GM18517 (cell line): ENCODE measurements around the gene GALNT18.
A peak's percentile ranks its signal among the peaks of the same experiment; 100 is the strongest.
"Not testable (repeated sequence)": the region's sequence is repeated elsewhere in the genome, so short reads cannot be mapped to it uniquely, and the experiment has no call there.

ENCODE experiments used
- ATAC-seq: cut with Tn5 transposase; IDR thresholded peaks from one replicate; pipeline ENCODE4 v1.9.1; 2021; ENCODE audit warnings: mild to moderate bottlenecking, moderate library complexity; ENCODE audit not compliant: unreplicated experiment

GALNT18 gene

GRCh38 chr11:11471201-11471600 lies 150.6 kb downstream of the GALNT18 start:
- ATAC-seq: no peak

DNA sequence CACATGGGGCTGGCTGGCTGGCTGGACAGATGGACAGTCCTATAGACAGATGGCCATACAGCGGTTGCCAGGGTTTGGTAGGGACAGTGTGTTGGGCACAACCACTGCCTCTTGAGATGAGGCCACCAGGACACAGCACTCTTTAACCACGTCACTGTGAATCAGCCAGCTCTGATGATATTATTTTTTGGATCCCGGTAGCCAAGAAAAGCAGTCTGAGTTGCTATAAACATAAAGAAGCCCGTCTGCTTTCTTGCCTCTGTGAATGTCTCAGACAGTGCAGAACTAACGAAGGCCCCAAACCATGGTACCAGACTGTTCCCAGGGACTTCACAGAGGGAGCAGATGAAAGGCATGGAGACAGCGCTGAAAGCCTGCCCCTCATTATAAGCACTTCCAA lies 152.9 kb downstream of the GALNT18 start:
- ATAC-seq: no peak

- no peak for ATAC-seq
Measured at GRCh38 chr11:11467312-11467711, 154.5 kb downstream of the GALNT18 start.

GRCh38 chr11:11464555-11464954 lies 157.2 kb downstream of the GALNT18 start:
- no peak for ATAC-seq

DNA sequence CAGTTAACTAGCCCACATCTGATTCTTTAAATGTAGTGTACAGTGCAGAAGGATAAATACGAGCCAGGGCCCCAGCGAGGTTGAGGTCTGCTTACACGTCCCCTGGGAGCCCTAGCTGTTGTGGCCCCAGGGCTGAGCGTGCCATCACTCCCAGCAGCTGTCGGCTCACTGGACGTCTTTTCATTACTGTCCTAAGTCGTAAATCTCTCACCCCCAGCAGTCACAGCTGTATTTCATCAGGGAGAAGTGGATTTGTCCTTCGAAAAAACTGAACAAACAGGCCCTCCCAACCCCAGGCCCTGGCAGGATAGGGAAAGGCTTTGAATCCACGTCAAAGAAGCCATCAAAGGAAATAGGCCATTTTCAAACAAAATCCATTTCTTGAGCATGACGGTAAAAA lies 158.4 kb downstream of the GALNT18 start:
- no peak for ATAC-seq

DNA sequence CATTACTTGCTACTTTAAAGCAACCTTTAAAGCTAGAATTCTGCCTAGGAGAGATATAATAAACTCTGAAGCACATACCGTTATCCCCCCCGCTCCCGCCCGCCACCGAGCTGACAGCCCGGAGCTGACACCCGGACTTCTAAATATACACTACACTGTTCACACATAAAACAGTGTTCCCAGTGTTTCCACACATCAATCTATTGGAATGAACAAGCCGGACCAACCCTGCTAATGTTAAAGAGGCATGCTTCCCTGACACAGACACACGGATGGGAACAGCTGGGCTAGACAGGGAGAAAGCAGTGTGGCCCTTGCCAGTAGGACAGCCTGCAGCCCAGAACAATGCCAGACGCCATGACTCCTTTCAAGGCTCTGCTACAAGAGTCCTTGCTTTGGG lies 160.3 kb downstream of the GALNT18 start:
- ATAC-seq: no peak

GRCh38 chr11:11459578-11459977 lies 162.2 kb downstream of the GALNT18 start:
- no peak for ATAC-seq

DNA sequence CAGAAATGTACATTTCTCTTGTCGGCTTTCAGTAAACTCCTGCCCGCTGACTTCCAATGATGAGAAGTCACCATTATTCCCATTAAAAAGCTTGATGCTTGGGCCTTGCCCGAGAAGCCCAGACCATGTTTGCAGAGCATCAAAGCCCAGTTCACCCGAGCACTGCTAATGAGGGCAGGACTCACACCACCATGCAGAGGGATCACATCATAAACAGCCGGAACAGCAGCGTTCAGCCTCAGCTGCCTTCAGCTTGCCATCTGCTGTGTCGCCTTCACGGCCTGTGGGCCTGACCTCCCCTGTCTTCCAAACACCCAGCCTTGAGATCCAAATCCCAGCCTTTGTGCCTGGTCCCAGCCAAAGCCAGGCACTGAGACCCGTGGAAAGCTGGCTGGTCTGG lies 163.3 kb downstream of the GALNT18 start:
- no peak for ATAC-seq

DNA sequence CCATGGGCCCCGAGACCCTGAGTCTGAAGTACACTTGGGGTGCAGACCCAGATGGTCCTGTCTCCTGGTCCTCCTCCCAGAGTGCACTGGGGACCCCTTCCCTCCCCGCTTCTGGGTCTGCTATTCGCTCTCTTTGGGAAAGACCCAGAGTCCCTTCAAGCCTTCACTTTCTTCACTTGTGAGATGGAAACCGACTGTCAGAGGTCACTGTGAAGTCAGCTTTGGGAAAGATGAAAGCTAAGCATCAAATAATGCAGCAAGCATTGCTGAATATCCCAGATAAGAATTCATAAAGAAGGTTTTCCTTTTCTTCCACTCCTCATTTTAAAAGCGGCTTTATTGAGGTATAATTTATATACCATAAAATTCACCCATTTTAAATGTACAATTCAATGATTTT lies 163.8 kb downstream of the GALNT18 start:
- no peak for ATAC-seq

- no peak for ATAC-seq
Measured at GRCh38 chr11:11456866-11457265, 164.9 kb downstream of the GALNT18 start.

- no peak for ATAC-seq
Measured at GRCh38 chr11:11454671-11455223, 167.1 kb downstream of the GALNT18 start.

GRCh38 chr11:11451501-11452005 lies 170.3 kb downstream of the GALNT18 start:
- ATAC-seq: peak; percentile 98

GRCh38 chr11:11450744-11451362 lies 171.0 kb downstream of the GALNT18 start:
- ATAC-seq: no peak

DNA sequence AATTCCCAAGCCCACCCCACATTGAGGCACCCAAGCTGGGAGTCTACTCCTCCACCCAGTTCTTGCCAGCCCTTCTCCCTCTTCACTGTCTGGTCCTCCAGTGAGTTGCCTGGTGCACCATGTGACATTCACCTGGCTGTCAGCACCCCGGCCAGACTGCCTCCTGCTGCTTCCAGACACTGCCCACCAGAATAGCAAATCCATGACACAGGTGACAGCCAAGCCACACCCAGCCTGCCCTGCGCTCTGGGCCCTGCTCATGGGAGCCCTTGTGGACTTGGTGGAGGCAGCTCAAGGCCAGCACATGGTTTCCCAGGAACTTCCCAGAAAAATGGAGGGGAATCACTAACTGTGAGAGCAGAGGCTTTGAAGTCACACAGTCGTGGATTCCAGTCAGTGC lies 172.5 kb downstream of the GALNT18 start:
- ATAC-seq: no peak

- ATAC-seq: no peak
Measured at GRCh38 chr11:11448626-11449025, 173.2 kb downstream of the GALNT18 start.

DNA sequence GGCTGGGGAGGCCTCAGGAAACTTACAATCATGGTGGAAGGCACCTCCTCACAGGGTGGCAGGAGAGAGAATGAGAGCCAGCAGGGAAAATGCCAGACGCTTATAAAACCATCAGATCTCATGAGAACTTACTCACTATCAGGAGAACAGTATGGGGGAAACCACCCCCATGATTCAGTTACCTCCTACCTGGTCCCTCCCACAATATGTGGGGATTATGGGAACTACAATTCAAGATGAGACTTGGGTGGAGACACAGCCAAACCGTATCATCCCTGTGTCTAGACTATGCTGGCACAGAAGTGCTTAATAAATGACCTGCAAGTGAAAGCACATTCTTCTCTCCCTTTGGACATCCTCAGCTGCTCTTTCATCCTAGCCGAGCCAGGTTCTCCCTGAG lies 174.2 kb downstream of the GALNT18 start:
- not testable (repeated sequence) for ATAC-seq

DNA sequence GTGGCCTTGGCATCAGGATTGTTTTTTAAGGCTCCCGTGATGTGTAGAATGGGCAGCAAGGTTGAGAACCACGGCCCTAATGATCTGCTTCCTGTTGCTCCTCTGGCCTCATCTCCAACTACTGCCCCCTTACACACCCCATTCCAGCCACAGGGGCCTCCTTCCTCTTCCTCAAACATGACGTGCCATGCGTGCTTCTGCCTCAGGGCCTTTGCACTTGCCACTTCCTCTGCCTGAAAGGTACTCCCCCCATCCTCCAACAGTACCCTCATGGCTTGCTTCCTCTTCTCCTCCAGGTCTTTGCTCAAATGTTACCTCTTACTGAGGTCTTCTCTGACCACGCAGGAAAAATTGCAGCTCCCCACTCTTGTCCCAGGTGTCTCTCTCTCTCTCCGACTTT lies 174.8 kb downstream of the GALNT18 start:
- no peak for ATAC-seq

DNA sequence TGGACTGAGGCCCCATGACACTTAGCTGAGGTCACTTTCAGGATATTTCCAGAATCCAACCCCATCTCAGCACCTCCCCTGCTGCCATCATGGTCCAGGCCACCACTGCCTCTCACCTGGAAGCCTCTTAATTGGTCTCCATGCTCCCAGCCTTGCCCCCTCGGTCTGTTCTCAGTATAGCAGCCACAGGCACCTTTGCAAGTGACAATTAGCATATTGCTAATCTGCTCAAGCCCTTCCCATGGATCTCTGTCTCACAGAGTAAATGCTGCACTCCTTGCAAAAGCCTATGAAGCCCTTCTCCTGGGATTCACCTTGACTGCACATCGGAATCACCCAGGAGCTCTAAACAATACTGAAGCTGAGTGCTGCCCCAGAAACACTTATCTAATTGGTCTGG lies 175.2 kb downstream of the GALNT18 start:
- ATAC-seq: no peak

DNA sequence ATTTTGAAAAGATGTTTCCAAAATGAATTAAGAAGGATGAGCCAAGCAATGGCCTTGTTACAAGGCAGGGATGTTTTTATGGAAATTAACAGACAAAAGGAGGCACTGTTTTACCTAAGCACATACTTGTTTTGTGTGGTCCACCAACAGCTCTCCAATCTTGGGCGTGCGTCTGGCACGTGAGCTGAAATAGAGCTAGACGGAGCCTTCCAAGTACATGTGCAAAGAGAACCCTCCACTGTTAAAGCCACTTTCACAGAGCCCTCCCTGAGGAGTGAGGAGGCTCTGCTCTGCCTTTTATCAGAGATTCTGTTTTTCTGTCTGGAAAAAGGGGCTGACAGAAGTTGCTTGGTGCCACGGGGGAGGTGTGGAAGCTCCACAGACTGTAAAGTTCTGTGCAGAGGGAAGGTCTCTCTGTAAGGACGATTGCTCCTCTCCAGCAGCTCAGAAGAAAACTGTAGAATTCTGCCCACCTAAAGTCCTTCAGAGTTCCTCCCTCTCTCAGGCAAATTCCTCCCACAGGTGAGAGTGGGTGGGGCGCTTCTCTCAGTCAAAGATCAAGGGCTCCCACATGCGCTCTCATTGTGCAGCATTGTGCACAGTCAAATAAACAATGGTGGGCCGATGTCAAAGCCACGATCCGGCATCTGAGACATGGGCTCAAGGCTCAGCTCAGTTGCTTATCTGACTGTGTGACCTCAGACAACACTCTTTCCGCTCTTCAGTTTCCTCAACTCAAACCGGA lies 176.2 kb downstream of the GALNT18 start:
- ATAC-seq: no peak

GRCh38 chr11:11444804-11445131 lies 177.0 kb downstream of the GALNT18 start:
- no peak for ATAC-seq

DNA sequence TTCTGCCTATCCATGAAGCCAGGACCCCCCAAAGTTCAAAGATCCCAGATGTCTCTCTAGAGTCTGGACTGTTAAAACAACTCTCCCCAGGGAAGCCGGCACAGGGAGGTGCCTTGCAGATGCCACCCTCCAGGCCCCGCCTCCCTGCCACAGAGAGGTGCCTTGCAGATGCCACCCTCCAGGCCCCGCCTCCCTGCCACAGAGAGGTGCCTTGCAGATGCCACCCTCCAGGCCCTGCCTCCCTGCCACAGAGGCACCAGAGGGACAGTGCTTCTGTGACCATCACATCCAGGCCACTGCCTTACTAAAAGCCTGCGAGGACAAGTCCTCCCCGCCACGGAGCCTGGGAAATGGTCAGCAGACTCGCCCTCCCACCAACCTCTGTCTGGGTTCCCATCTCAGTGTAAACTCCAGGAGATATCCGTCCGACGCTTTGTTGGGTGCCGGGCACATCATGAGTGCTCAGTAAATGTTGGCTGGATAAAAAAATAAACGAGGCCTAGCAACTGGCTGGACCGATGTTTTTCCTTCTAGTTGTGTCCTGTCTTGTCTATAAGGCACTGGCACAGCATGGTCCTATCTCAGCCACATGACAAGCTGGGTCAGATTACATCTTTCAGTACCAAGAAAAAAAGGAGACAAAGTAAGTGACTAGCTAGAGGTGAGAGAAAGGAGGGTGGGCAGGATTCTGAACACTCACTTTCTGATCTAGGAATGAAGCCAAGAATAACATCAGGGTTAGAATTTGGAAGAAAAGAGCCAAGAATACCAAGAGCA lies 177.6 kb downstream of the GALNT18 start:
- ATAC-seq: no peak

DNA sequence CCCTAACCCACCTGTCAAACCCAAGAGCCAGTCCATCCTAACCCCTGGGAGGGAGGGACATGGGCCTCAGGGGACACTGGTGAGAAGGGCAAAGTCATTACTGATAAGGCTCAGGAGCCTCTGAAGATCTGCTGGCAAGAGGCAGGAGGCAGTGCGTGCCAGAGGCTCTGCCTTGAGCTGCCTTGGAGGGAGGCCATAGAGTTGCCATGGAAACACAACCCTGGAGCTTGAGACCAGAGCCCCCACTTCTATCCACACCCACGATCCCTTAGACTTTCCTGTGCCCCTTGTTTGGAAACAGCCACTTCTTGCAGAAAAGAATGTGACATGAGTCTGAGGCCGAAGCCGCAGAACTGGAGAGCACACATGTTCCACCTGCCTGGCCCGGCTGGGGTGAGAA lies 179.0 kb downstream of the GALNT18 start:
- ATAC-seq: no peak
